ENCODE data around the gene CMTM5.
"Not testable (repeated sequence)": the region's sequence is repeated elsewhere in the genome, so short reads cannot be mapped to it uniquely, and the experiment has no call there.

CMTM5 gene

DNA sequence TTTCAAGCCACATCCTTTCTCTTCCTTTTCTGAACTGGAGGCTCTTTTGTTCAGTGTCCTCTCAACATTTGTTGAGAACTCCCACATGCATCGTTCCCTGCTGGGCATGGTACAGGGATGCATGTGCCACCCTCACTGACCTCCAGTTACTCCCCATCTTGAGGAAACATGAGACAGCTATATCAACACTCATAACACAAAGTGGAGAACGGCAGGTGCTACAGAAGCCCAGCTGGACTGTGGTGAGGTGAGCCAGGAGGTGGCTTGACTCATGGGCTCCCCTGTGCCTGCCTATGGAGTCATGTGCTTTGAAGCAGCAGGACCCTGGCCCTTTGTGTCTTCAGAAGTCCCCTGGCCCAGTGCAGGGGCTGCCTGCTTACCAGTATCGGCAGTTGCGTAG, 21.5 kb downstream of the CMTM5 start:
- DNase-seq (ENCODE audit: low read depth in 2 of 2) = no peak

- no peak for DNase-seq (ENCODE audit: low read depth in 2 of 2)
These were observed 22.3 kb downstream of the CMTM5 start for GRCh38 chr14:23399136-23399535.

DNA sequence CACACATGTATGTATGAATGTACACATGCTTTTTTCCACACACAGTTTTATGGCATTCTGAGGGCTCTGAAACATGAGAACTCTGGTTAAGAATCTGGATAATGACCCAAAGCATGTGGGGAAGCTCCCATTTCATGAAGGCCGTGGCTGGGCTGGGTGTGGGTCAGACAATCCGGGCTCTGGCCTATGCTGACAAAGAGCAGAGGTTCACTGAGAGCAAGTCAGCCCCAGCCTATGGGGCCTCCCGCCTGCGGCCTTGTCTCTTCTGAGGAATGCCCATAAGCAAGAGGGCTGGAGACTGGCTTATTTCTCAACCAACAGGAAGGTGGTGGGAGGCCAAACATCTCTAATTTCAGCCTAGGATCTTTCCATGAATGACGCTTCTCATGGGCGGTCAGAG, 22.7 kb downstream of the CMTM5 start:
- DNase-seq (ENCODE audit: low read depth in 2 of 2) = no peak

DNA sequence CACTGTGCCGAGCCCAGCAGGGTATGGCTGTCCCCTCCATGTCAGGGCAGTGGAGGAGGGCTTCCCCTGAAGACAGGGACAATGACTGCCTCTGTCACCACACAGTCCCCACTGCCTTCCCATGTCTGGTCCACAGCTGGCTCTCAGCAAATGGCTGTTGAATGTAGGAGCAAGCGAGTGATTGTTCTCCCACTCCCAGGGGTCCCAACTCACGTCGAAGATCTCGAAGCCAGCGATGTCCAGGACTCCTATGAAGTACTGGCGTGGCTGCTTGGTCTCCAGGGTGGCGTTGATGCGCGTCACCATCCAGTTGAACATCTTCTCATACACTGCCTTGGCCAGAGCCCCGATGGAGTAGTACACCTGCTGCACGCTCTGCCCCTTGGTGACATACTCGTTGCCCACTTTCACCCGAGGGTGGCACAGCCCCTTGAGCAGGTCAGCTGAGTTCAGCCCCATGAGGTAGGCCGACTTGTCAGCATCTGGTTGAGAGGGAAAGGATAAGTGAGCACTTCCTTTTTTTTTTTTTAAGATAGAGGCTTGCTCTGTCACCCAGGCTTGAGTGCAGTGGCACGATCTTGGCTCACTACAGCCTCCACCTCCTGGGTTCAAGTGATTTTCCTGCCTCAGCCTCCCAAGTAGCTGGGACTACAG, 23.8 kb downstream of the CMTM5 start:
- DNase-seq (ENCODE audit: low read depth in 2 of 2) = not testable (repeated sequence)

DNA sequence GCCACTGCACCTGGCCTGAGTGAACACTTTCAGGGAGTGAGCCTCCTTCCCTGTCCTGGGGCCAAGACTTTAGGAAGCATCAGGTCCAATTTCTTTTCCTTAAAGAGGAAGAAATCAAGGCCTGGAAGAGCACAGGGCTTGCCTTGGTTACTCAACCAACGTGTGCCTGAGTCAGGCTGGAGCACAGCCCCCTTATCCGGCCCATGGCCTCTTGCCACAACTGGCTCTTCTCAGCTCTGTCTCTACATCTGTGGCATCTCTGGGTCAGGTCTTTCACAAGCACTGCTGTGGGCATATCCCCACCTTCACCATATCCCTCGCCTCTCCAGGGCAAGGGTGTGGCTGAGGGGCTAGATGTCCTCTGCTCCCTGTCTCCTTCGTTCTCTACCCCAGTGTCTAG, 24.4 kb downstream of the CMTM5 start:
- no peak for DNase-seq (ENCODE audit: low read depth in 2 of 2)

GRCh38 chr14:23402296-23403138, 25.7 kb downstream of the CMTM5 start:
- DNase-seq (ENCODE audit: low read depth in 2 of 2) = no peak

DNA sequence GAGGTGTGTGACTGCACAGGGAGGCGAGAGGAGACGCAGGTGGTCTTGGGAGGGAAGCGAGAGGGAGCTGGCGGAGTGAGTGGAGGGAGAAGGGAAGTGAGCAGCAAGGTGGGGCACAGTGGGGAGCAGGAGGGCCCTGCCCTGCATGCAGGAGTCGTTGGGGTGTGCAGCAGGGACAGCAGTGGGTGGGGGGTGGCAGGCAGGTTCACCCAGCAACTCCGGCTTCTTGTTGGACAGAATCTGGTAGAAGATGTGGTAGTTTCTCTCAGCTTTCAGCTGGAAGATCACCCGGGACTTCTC, 26.2 kb downstream of the CMTM5 start:
- DNase-seq (ENCODE audit: low read depth in 2 of 2) = no peak

- no peak for DNase-seq (ENCODE audit: low read depth in 2 of 2)
These were observed 27.1 kb downstream of the CMTM5 start for GRCh38 chr14:23403908-23404307.

GRCh38 chr14:23404331-23404900, 27.6 kb downstream of the CMTM5 start:
- DNase-seq (ENCODE audit: low read depth in 2 of 2) = no peak

DNA sequence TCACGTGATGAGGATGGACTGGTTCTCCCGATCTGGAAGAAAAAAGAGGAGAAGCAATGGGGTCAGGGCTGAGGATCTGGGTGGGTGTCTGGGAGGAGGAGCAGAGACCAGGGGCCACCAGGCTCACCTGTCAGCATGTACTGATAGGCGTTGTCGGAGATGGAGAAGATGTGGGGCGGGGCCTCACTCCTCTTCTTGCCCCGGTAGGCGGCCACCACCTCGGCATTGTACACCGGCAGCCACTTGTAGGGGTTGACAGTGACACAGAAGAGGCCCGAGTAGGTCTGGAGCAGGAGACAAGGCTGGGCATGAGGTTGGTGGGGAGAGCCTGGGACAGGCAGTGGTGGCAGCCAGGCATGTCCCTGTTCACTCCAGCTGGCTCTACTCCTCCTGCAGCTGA, 28.2 kb downstream of the CMTM5 start:
- DNase-seq (ENCODE audit: low read depth in 2 of 2) = no peak

DNA sequence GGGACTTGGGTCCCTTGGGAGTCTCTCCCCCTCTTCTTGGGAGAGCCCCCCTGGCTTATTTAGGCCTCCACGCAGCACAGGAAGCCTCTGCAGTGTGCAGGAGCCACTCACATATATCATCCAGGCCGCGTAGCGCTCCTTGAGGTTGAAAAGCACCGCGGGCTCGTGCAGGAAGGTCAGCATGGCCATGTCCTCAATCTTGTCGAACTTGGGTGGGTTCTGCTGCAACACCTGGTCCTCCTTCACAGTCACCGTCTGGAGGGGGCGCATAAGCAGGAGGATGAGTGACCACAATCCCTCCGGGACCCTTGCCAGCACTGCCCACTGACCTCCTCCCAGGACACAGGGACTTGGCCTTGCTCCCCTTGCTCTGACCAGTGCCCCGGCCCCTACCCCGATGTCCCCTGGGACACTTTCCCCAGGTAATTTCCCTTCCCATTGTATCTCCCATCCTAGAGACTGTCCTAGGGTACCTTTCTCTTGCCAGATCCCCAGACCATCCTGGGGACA, 28.7 kb downstream of the CMTM5 start:
- no peak for DNase-seq (ENCODE audit: low read depth in 2 of 2)

- DNase-seq (ENCODE audit: low read depth in 2 of 2) = no peak
These were observed 29.4 kb downstream of the CMTM5 start for GRCh38 chr14:23406244-23406643.

DNA sequence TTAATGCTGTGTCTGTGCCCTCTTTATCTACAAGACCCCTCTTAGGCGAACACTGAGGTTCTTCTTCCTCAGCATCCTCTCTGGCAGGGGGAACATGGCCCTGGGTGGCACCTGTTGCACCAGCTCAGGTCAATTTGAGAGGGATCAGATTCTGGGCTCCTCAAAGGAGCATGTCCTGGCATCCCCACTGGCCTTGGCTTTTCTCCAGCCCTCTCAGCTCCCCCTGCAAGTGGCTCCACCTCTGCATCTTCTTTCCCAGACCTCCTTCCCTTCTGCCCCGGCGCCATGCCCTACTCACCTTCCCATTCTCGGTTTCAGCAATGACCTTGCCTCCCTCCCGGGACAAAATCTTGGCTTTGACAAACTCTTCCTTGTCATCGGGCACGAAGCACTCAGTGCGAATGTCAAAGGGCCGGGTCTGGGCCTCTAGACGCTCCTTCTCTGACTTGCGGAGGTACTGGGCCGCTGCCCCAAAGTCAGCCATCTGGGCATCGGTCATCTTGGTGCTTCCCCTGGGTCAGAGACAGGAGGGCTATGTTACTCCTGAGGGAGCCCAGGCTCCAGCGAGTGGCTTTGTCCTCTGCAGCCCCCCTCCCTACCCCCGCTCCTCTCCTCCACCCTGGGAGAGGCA, 30.0 kb downstream of the CMTM5 start:
- DNase-seq (ENCODE audit: low read depth in 2 of 2) = no peak

GRCh38 chr14:23407516-23408306, 30.9 kb downstream of the CMTM5 start, which contains the start of gene MYH6:
MYH6 (minus strand) TSS chr14:23408273; CDS start chr14:23407223, 1,050 bp downstream.
- DNase-seq (ENCODE audit: low read depth in 2 of 2) = no peak

GRCh38 chr14:23408307-23408630, 31.4 kb downstream of the CMTM5 start:
- no peak for DNase-seq (ENCODE audit: low read depth in 2 of 2)

GRCh38 chr14:23409475-23409874, 32.6 kb downstream of the CMTM5 start:
- DNase-seq (ENCODE audit: low read depth in 2 of 2) = no peak

DNA sequence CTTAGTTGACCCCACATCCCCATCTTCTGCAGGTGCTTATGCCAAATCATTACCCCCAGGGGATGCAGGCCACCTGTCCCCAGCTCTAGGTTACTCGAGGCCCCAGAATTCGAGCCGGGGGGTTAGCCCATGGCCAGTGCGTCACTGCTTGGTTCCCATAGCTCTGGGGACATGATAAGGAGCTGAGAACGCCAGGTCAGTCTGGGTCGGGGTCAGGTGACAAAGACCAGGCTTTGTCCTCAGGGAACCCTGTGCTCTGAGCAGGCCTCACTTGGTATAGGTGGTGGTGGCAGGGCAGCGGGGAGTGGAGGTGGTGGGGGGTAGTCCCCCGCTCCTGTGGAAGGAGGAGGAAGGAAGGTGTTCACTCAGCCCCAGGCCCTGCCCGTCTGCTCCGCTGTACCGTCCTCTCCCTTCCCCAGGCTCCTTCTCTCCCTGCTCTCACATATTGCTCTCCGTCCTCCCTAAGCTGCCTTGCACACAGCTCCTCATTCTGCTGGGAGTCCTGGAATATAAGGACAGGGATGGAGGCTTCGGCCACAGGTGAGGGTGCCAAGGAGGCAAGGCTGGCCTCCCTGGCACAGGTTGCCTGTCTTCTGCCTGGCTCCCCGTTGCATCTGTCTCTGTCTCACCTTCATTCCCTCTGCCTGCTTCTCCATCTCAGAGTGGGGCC, 33.3 kb downstream of the CMTM5 start:
- no peak for DNase-seq (ENCODE audit: low read depth in 2 of 2)

- DNase-seq (ENCODE audit: low read depth in 2 of 2) = no peak
These were observed 35.0 kb downstream of the CMTM5 start for GRCh38 chr14:23411563-23412525.

DNA sequence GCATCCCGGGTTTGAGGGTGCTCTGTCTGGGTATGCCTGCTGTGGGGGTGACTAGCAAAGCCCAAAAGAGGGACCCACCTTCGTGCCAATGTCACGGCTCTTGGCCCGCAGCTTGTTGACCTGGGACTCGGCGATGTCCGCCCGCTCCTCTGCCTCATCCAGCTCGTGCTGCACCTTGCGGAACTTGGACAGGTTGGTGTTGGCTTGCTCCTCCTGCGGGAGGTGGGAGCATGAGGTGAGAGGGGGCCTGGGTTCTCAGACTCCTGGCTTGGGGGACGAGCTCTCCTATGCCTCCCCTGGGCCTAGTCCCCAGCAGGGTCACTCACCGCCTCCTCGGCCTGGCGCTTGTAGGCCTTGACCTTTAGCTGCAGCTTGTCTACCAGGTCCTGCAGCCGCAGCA, 36.8 kb downstream of the CMTM5 start:
- DNase-seq (ENCODE audit: low read depth in 2 of 2) = no peak

GRCh38 chr14:23414254-23414653, 37.4 kb downstream of the CMTM5 start:
- DNase-seq (ENCODE audit: low read depth in 2 of 2) = no peak

Measured in stimulated activated CD8-positive, alpha-beta memory T cell treated with anti-CD3 and anti-CD28 coated beads, Interleukin-2, amount 100 ng/mL, for 48 hours (primary cell).